Liver (tissue), 9 donors: ENCODE results near the gene PLD3. TPM values are rescaled to one million over a fixed set of nuclear protein-coding genes. Genes with fewer than 3 reads are reported as not detected.

Experiments used
- DNase-seq: peaks from one replicate; pipeline ENCODE4 v3.0.0-alpha.2; 2017; ENCODE audit warnings: low spot score
- H3K27ac ChIP-seq, 2 donors: one replicate each; pipeline ENCODE4 v1.7.0; 2013; ENCODE audit warnings: inconsistent platforms in 2 of 2, low read length in 2 of 2, control low read depth in 1 of 2, low read depth in 1 of 2, mild to moderate bottlenecking in 1 of 2
- H3K27me3 ChIP-seq, 4 donors: one replicate each; pipeline versions ENCODE4 v1.6.1 to v1.7.0; 2013; ENCODE audit warnings: low read length in 3 of 4, inconsistent platforms in 1 of 4, mild to moderate bottlenecking in 1 of 4, moderate library complexity in 1 of 4; ENCODE audit not compliant: control insufficient read depth in 4 of 4, insufficient read depth in 4 of 4
- H3K36me3 ChIP-seq, 4 donors: one replicate each; pipeline versions ENCODE4 v1.6.1 to v1.7.0; 2013; ENCODE audit warnings: low read length in 3 of 4, mild to moderate bottlenecking in 3 of 4, low read depth in 1 of 4, moderate library complexity in 1 of 4; ENCODE audit not compliant: control insufficient read depth in 4 of 4, insufficient read depth in 3 of 4
- H3K4me1 ChIP-seq, 4 donors: one replicate each; pipeline versions ENCODE4 v1.6.1 to v1.7.0; 2013; ENCODE audit warnings: low read length in 3 of 4, mild to moderate bottlenecking in 3 of 4, moderate library complexity in 1 of 4; ENCODE audit not compliant: control insufficient read depth in 4 of 4, insufficient read depth in 4 of 4
- H3K4me3 ChIP-seq, 3 donors: one replicate each; pipeline versions ENCODE4 v1.6.1 to v1.7.0; 2013; ENCODE audit warnings: low read length in 3 of 3, control low read depth in 1 of 3, low read depth in 1 of 3, mild to moderate bottlenecking in 1 of 3
- H3K9ac ChIP-seq, 2 donors: one replicate each; pipeline ENCODE4 v1.7.0; 2013; ENCODE audit warnings: low read length in 2 of 2, mild to moderate bottlenecking in 2 of 2, moderate library complexity in 2 of 2, control low read depth in 1 of 2, low read depth in 1 of 2
- H3K9me3 ChIP-seq, 4 donors: one replicate each; pipeline versions ENCODE4 v1.6.1 to v1.7.0; 2013; ENCODE audit warnings: low read length in 3 of 4; ENCODE audit not compliant: control insufficient read depth in 4 of 4
- EGR1 ChIP-seq, 2 donors: IDR thresholded peaks; 2 replicates each; pipeline ENCODE4 v1.6.1; 2016 to 2018; ENCODE audit warnings: antibody characterized with exemption in 2 of 2, low read depth in 2 of 2
- FOXA1 ChIP-seq: IDR thresholded peaks from 2 replicates; pipeline ENCODE4 v1.6.1; 2016; ENCODE audit warnings: antibody characterized with exemption
- FOXA2 ChIP-seq: IDR thresholded peaks from 2 replicates; pipeline ENCODE4 v1.6.1; 2016; ENCODE audit warnings: antibody characterized with exemption
- GABPA ChIP-seq, 2 donors: IDR thresholded peaks in 1 of 2; conservative IDR thresholded peaks in 1 of 2; 2 replicates each; pipeline ENCODE4 v1.6.1; 2016; ENCODE audit warnings: antibody characterized with exemption in 2 of 2, mild to moderate bottlenecking in 1 of 2, moderate library complexity in 1 of 2
- HNF4G ChIP-seq: IDR thresholded peaks from 2 replicates; pipeline ENCODE4 v1.6.1; 2016; ENCODE audit warnings: antibody characterized with exemption
- JUND ChIP-seq, 2 donors: IDR thresholded peaks; 2 replicates each; pipeline ENCODE4 v1.6.1; 2016; ENCODE audit warnings: antibody characterized with exemption in 2 of 2
- RAD21 ChIP-seq, 2 donors: IDR thresholded peaks; 2 replicates each; pipeline ENCODE4 v1.6.1; 2016; ENCODE audit warnings: antibody characterized with exemption in 2 of 2, mild to moderate bottlenecking in 2 of 2
- RXRA ChIP-seq, 2 donors: IDR thresholded peaks; 2 replicates each; pipeline ENCODE4 v1.6.1; 2017 to 2018; ENCODE audit warnings: antibody characterized with exemption in 2 of 2, mild to moderate bottlenecking in 1 of 2
- SP1 ChIP-seq: IDR thresholded peaks from 2 replicates; pipeline ENCODE4 v1.6.1; 2018; ENCODE audit warnings: antibody characterized with exemption, mild to moderate bottlenecking
- TAF1 ChIP-seq: conservative IDR thresholded peaks from 2 replicates; pipeline ENCODE4 v1.6.1; 2016; ENCODE audit warnings: antibody characterized with exemption, mild to moderate bottlenecking
- YY1 ChIP-seq: IDR thresholded peaks from 2 replicates; pipeline ENCODE4 v1.6.1; 2016; ENCODE audit warnings: antibody characterized with exemption, mild to moderate bottlenecking
- WGBS: extraction: QIAGEN DNeasy Blood & Tissue Kit; methylation state at CpG from one replicate; pipeline ENCODE4 v1.1.7; 2013; 5-methylcytosine and 5-hydroxymethylcytosine counted together
- polyA plus RNA-seq, 2 donors: library from polyadenylated mRNA; stranded (reverse) in 1 of 2; unstranded in 1 of 2; fragments of 200-250 nt in 1 of 2; fragments of >200 nt in 1 of 2; fragmentation: Nextera tagmentation in 1 of 2; extraction: Ambion mirVana in 1 of 2; gene quantifications; one replicate each; pipeline versions ENCODE4 v1.2.1 to v1.2.3, GENCODE V29; 2013 to 2015
- total RNA-seq, 2 donors: library from RNA; depleted of rRNA; stranded (reverse); fragments of >200 nt; gene quantifications; one replicate each; pipeline ENCODE4 v1.2.3, GENCODE V29; 2014
- TF ChIP-seq, protein P1 (sequence below): IDR thresholded peaks from 2 replicates; pipeline ENCODE4 v1.6.1; 2016; ENCODE audit warnings: antibody characterized with exemption
- TF ChIP-seq, protein P2 (sequence below): IDR thresholded peaks from 2 replicates; pipeline ENCODE4 v1.6.1; 2016; ENCODE audit warnings: antibody characterized with exemption
- donor health status: healthy.
- donor health status: healthy.
- donor health status: healthy.
- donor health status: healthy.
- donor health status: healthy.

The PLD3 gene
- total and polyA plus RNA-seq, 4 donors = 56.0 to 125 (median 105) TPM

DNA sequence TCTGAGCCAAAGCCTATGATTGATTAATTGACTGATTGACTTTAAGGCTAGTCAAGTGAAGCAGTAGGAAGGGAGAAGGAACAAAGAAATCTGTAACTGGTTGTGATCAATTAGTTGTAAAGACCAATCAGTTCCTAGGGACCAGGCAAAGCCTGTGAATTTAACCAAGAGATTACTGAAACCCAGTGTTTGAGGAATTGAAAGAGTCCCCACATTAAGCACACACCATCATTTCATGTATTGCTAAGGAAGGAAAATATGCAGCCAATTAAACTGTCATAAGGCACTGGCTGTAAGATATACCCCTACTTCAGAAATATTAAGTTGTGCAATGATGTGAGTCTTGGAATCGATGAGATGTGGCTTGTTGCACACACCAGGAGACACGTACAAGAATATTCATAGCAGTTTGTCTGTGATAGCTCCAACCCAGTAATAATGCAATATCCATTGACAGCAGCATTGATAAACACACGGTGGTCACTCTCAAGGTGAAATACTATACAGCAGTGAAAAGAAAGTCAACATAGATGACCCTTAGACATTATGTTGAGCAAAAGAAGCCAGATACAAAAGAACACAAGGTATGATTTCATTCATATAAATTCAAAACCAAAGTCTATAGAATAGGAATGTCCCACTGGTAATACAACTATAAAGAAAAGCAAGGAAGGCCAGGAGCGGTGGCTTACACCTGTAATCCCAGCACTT, 9.3 kb upstream of the PLD3 start:
- DNase-seq = no peak
- TF ChIP-seq EGR1 (IDR thresholded peaks at IDR 0.05; ENCODE audit: low read depth in 2 of 2) (no peak), TAF1 (no peak), SP1 (no peak), RXRA (IDR thresholded peaks at IDR 0.05) (no peak), GABPA (IDR thresholded peaks at IDR 0.05 in 1 of 2, conservative IDR thresholded peaks at IDR 0.05 in 1 of 2) (no peak), YY1 (no peak), FOXA1 (no peak), RAD21 (IDR thresholded peaks at IDR 0.05) (no peak), JUND (IDR thresholded peaks at IDR 0.05) (no peak), HNF4G (no peak), FOXA2 (no peak)
- TF ChIP-seq, protein P1, sequence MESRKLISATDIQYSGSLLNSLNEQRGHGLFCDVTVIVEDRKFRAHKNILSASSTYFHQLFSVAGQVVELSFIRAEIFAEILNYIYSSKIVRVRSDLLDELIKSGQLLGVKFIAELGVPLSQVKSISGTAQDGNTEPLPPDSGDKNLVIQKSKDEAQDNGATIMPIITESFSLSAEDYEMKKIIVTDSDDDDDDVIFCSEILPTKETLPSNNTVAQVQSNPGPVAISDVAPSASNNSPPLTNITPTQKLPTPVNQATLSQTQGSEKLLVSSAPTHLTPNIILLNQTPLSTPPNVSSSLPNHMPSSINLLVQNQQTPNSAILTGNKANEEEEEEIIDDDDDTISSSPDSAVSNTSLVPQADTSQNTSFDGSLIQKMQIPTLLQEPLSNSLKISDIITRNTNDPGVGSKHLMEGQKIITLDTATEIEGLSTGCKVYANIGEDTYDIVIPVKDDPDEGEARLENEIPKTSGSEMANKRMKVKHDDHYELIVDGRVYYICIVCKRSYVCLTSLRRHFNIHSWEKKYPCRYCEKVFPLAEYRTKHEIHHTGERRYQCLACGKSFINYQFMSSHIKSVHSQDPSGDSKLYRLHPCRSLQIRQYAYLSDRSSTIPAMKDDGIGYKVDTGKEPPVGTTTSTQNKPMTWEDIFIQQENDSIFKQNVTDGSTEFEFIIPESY = no peak
- no peaks in the 10 kb centered on the region for H3K27me3 ChIP-seq
- no peak overlapping the region for H3K27ac ChIP-seq
- no peak overlapping the region for H3K4me3 ChIP-seq
- H3K9ac ChIP-seq = no peak overlapping the region
- H3K9me3 ChIP-seq = no peaks in the 10 kb centered on the region
- H3K4me1 ChIP-seq = no peaks in the 10 kb centered on the region
- WGBS = 93% methylated on average over 4 of the region's 4 CpGs
- peaks cover 4 to 16% (median 6%) of the 10 kb centered on the region in 4 donors for H3K36me3 ChIP-seq

DNA sequence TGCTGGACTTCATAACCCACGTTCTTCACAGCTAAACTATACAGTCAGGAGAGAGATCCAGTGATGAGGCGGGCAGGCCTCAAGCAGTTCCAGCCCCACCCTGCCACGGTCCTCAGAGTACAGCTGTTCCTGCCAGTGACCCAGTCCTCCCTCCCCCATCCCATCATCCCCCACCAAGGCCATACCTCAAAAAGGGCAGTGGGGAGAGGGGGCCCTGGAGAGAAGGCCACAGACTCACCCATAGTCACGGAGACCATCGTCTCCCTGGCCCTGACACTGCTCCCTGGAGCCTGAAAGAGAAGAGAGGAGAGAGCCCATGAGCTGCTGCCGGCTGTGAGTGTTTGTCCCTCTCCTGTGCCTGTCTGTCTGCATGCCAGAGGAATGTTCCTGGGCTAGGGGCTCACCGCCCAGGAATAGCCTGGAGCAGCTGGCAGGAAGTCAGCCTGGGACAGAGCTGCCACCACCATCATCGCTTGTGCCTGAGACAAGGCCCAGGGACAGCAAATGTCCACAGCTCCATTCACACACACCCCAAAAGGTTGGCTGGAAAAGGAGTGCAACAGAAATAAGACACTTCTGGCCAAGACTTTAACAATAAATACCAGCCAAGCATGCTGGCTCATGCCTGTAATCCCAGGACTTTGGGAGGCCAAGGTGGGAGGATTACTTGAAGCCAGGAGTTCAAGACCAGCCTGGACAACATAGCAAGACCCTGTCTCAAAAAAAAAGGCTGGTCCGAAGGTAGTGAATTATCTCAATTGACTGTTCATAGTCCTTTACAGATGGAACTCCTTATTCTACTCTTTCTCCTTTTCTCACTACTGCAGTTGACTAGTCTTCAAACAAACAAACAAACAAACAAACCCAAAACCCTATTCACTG, 6.7 kb upstream of the PLD3 start:
- peaks cover 0 to 7% (median 2%) of the 10 kb centered on the region in 4 donors for H3K36me3 ChIP-seq
- H3K4me1 ChIP-seq = peaks cover 0 to 2% (median 0%) of the 10 kb centered on the region in 4 donors
- H3K9ac ChIP-seq = no peak overlapping the region
- 89% methylated on average over 9 of the region's 9 CpGs for WGBS
- H3K27me3 ChIP-seq = no peaks in the 10 kb centered on the region
- H3K27ac ChIP-seq = no peak overlapping the region
- no peak overlapping the region for H3K4me3 ChIP-seq
- TF ChIP-seq, protein P1 = no peak
- TF ChIP-seq SP1 (no peak), JUND (IDR thresholded peaks at IDR 0.05) (no peak), YY1 (no peak), FOXA2 (no peak), TAF1 (no peak)
- TF ChIP-seq, protein P2, sequence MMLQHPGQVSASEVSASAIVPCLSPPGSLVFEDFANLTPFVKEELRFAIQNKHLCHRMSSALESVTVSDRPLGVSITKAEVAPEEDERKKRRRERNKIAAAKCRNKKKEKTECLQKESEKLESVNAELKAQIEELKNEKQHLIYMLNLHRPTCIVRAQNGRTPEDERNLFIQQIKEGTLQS = no peak
- no peak for DNase-seq
- H3K9me3 ChIP-seq = no peaks in the 10 kb centered on the region
